Loucy (cell line): ENCODE measurements around the gene OSBPL3.

ENCODE experiments used
- H2AFZ ChIP-seq: fragments of 200-600 bp; sonication (generic); 2 replicates; pipeline ENCODE4 v1.6.0; 2016; ENCODE audit warnings: antibody characterized with exemption, mild to moderate bottlenecking, low read length, moderate library complexity
- H3F3A ChIP-seq: fragments of 200-600 bp; 2 replicates; pipeline ENCODE4 v1.6.0; 2016; ENCODE audit warnings: antibody characterized with exemption, low read depth, mild to moderate bottlenecking
- H3K27me3 ChIP-seq: fragments of 200-600 bp; sonication (generic); 2 replicates; pipeline ENCODE4 v1.6.1; 2014; ENCODE audit warnings: low read length, mild to moderate bottlenecking; ENCODE audit not compliant: insufficient read depth, poor library complexity, severe bottlenecking
- H3K36me3 ChIP-seq: fragments of 200-600 bp; sonication (generic); 2 replicates; pipeline ENCODE4 v1.6.1; 2016; ENCODE audit warnings: low read length; ENCODE audit not compliant: insufficient read depth
- H3K4me1 ChIP-seq: fragments of 200-600 bp; sonication (generic); 2 replicates; pipeline ENCODE4 v1.5.1; 2014; ENCODE audit warnings: low read length, mild to moderate bottlenecking; ENCODE audit not compliant: insufficient read depth, poor library complexity, severe bottlenecking
- H3K4me2 ChIP-seq: fragments of 200-600 bp; sonication (generic); 2 replicates; pipeline ENCODE4 v1.6.0; 2014; ENCODE audit warnings: antibody characterized with exemption, low read length, low read depth, mild to moderate bottlenecking; ENCODE audit not compliant: poor library complexity, severe bottlenecking
- H3K4me3 ChIP-seq: fragments of 200-600 bp; sonication (generic); 2 replicates; pipeline ENCODE4 v1.5.1; 2014; ENCODE audit warnings: low read length, mild to moderate bottlenecking, mixed read lengths; ENCODE audit not compliant: poor library complexity, severe bottlenecking
- H3K79me2 ChIP-seq: fragments of 200-600 bp; sonication (generic); 2 replicates; pipeline ENCODE4 v1.6.1; 2014; ENCODE audit warnings: low read length; ENCODE audit not compliant: insufficient read depth
- H3K9ac ChIP-seq: fragments of 200-600 bp; sonication (generic); 2 replicates; pipeline ENCODE4 v1.6.0; 2014; ENCODE audit warnings: mild to moderate bottlenecking, low read depth, low read length, moderate library complexity; ENCODE audit not compliant: poor library complexity, severe bottlenecking
- H3K9me2 ChIP-seq: fragments of 200-600 bp; sonication (generic); replicated peaks from 2 replicates; pipeline ENCODE4 v1.6.1; 2016; ENCODE audit warnings: low read depth, low read length, mixed read lengths
- H3K9me3 ChIP-seq: fragments of 200-600 bp; sonication (generic); 2 replicates; pipeline ENCODE4 v1.6.1; 2014; ENCODE audit warnings: mild to moderate bottlenecking, antibody characterized with exemption, low read length, low read depth; ENCODE audit not compliant: insufficient read depth
- H4K20me1 ChIP-seq: fragments of 200-600 bp; sonication (generic); 2 replicates; pipeline ENCODE4 v1.6.0; 2014; ENCODE audit warnings: antibody characterized with exemption, low read length, mild to moderate bottlenecking; ENCODE audit not compliant: insufficient read depth, poor library complexity, severe bottlenecking
- EZH2phosphoT487 ChIP-seq: fragments of 200-600 bp; IDR thresholded peaks from 2 replicates; pipeline ENCODE4 v1.6.1; 2018; ENCODE audit warnings: antibody characterized with exemption, mild to moderate bottlenecking, moderate library complexity, borderline replicate concordance
- TF ChIP-seq, protein P1 (sequence below): fragments of 200-600 bp; sonication (generic); conservative IDR thresholded peaks from 2 replicates; pipeline ENCODE4 v1.5.1; 2014; ENCODE audit warnings: mild to moderate bottlenecking, antibody characterized with exemption, low read length

Gene OSBPL3

DNA sequence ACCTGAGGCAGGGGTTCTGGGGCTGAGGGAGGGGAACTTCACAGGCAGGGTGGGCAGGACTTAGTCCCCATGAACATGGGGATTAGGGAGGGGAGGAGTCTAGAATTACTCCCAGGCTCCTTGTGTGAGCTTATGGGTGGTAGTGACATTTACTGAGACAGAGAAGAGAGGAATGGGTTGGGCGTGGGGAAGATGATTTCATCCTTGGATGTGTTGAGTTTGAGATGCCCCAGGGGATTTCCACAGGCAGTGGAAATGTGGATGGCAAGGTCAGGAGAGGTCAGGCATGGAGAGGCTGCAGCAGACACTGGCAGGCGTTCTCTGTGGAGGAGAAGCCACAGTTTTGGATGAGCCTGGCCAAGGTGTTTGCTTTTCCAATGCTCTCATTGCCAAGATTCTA lies 196.3 kb downstream of the OSBPL3 start:
- H3K9me2 ChIP-seq: no peaks in the 10 kb centered on the region
- H3K9me3 ChIP-seq: peaks cover 10% of the 10 kb centered on the region
- no peak overlapping the region for H3K4me3 ChIP-seq
- H4K20me1 ChIP-seq: no peaks in the 10 kb centered on the region
- no peak overlapping the region for H3K4me2 ChIP-seq
- H2AFZ ChIP-seq: no peak overlapping the region
- no peaks in the 10 kb centered on the region for H3K27me3 ChIP-seq
- no peaks in the 10 kb centered on the region for H3F3A ChIP-seq
- no peaks in the 10 kb centered on the region for H3K79me2 ChIP-seq
- H3K36me3 ChIP-seq: no peaks in the 10 kb centered on the region
- TF ChIP-seq EZH2phosphoT487: no peak
- TF ChIP-seq, protein P1, sequence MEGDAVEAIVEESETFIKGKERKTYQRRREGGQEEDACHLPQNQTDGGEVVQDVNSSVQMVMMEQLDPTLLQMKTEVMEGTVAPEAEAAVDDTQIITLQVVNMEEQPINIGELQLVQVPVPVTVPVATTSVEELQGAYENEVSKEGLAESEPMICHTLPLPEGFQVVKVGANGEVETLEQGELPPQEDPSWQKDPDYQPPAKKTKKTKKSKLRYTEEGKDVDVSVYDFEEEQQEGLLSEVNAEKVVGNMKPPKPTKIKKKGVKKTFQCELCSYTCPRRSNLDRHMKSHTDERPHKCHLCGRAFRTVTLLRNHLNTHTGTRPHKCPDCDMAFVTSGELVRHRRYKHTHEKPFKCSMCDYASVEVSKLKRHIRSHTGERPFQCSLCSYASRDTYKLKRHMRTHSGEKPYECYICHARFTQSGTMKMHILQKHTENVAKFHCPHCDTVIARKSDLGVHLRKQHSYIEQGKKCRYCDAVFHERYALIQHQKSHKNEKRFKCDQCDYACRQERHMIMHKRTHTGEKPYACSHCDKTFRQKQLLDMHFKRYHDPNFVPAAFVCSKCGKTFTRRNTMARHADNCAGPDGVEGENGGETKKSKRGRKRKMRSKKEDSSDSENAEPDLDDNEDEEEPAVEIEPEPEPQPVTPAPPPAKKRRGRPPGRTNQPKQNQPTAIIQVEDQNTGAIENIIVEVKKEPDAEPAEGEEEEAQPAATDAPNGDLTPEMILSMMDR: no peak
- no peak overlapping the region for H3K9ac ChIP-seq
- no peaks in the 10 kb centered on the region for H3K4me1 ChIP-seq

GRCh38 chr7:24781106-24781505 lies 198.9 kb downstream of the OSBPL3 start:
- no peak overlapping the region for H3K4me3 ChIP-seq
- no peaks in the 10 kb centered on the region for H3F3A ChIP-seq
- no peaks in the 10 kb centered on the region for H3K9me2 ChIP-seq
- H3K36me3 ChIP-seq: no peaks in the 10 kb centered on the region
- no peaks in the 10 kb centered on the region for H3K79me2 ChIP-seq
- peaks cover 10% of the 10 kb centered on the region for H3K9me3 ChIP-seq
- no peak for TF ChIP-seq EZH2phosphoT487
- TF ChIP-seq, protein P1: no peak
- no peak overlapping the region for H3K4me2 ChIP-seq
- no peak overlapping the region for H2AFZ ChIP-seq
- no peaks in the 10 kb centered on the region for H4K20me1 ChIP-seq
- no peak overlapping the region for H3K9ac ChIP-seq
- no peaks in the 10 kb centered on the region for H3K4me1 ChIP-seq
- no peaks in the 10 kb centered on the region for H3K27me3 ChIP-seq

- no peak for TF ChIP-seq EZH2phosphoT487
- TF ChIP-seq, protein P1: no peak
- H3K4me1 ChIP-seq: no peaks in the 10 kb centered on the region
Observed at GRCh38 chr7:24779283-24779655, 200.7 kb downstream of the OSBPL3 start.

More at GRCh38 chr7:24779283-24779655, 200.7 kb downstream of the OSBPL3 start:
- H3K9ac ChIP-seq: no peak overlapping the region
- no peaks in the 10 kb centered on the region for H3K79me2 ChIP-seq
- H3K36me3 ChIP-seq: no peaks in the 10 kb centered on the region
- H3F3A ChIP-seq: no peaks in the 10 kb centered on the region
- H3K9me2 ChIP-seq: no peaks in the 10 kb centered on the region
- H3K9me3 ChIP-seq: peaks cover 10% of the 10 kb centered on the region
- no peak overlapping the region for H2AFZ ChIP-seq
- no peak overlapping the region for H3K4me2 ChIP-seq
- H3K27me3 ChIP-seq: no peaks in the 10 kb centered on the region
- no peaks in the 10 kb centered on the region for H4K20me1 ChIP-seq
- H3K4me3 ChIP-seq: no peak overlapping the region
